WTC11 (cell line): ENCODE data around the gene DEFB132. TPM values are rescaled to one million over a fixed set of nuclear protein-coding genes. Genes with fewer than 3 reads are reported as not detected.
A peak's percentile ranks its signal among the peaks of the same experiment; 100 is the strongest.

ENCODE experiments used
- ATAC-seq: fragments of 200-7000 bp; cut with Tn5 transposase; 2 replicates; pipeline ENCODE4 v1.10.0; 2021; ENCODE audit warnings: mild to moderate bottlenecking, moderate library complexity
- CTCF ChIA-PET: fragments of 300-600 bp; sonication (Branson Sonifier 250); formaldehyde crosslinking; loops from one replicate; lab custom pipeline; 2021; ENCODE audit warnings: antibody characterized with exemption; lab: Charles Lee
- POLR2A ChIA-PET: fragments of 350-600 bp; sonication (Branson Sonifier 250); formaldehyde crosslinking; loops from one replicate; lab custom pipeline; 2021; ENCODE audit warnings: antibody characterized with exemption; lab: Charles Lee
- DNase-seq: peaks from one replicate; pipeline ENCODE4 v3.0.0; 2021; ENCODE audit warnings: low spot score
- H3K27ac Mint-ChIP-seq: 2 replicates; pipeline ENCODE4 v1.8.0; 2021; ENCODE audit warnings: mixed read lengths
- H3K27me3 Mint-ChIP-seq: 2 replicates; pipeline ENCODE4 v1.8.0; 2021; ENCODE audit warnings: low read depth, mild to moderate bottlenecking, moderate library complexity, mixed read lengths
- H3K36me3 Mint-ChIP-seq: 2 replicates; pipeline ENCODE4 v1.8.0; 2021; ENCODE audit warnings: mixed read lengths
- H3K4me1 Mint-ChIP-seq: 2 replicates; pipeline ENCODE4 v1.8.0; 2022; ENCODE audit warnings: mixed read lengths
- H3K4me3 Mint-ChIP-seq: 2 replicates; pipeline ENCODE4 v1.8.0; 2021; ENCODE audit warnings: mild to moderate bottlenecking, moderate library complexity, mixed read lengths
- H3K9me3 Mint-ChIP-seq: 2 replicates; pipeline ENCODE4 v1.8.0; 2021; ENCODE audit warnings: mixed read lengths
- ATF1 ChIP-seq: sonication (generic); formaldehyde crosslinking; IDR thresholded peaks from 2 replicates; pipeline ENCODE4 v1.8.1; 2023; ENCODE audit warnings: mild to moderate bottlenecking, moderate library complexity, missing genetic modification reagents
- FOXJ3 ChIP-seq: sonication (generic); formaldehyde crosslinking; IDR thresholded peaks from 2 replicates; pipeline ENCODE4 v1.9.0; 2021; ENCODE audit warnings: missing genetic modification reagents, mild to moderate bottlenecking, borderline replicate concordance
- GTF2I ChIP-seq: fragments of 250-450 bp; sonication (Bioruptor Pico); conservative IDR thresholded peaks from 2 replicates; pipeline ENCODE4 v1.4.0; 2021; ENCODE audit warnings: mild to moderate bottlenecking
- JAZF1 ChIP-seq: fragments of 250-450 bp; sonication (Bioruptor Pico); IDR thresholded peaks from 2 replicates; pipeline ENCODE4 v1.9.0; 2021; ENCODE audit warnings: moderate library complexity, mild to moderate bottlenecking, inconsistent platforms
- JUN ChIP-seq: sonication (generic); formaldehyde crosslinking; IDR thresholded peaks from 2 replicates; pipeline ENCODE4 v1.8.0; 2023; ENCODE audit warnings: mild to moderate bottlenecking, missing genetic modification reagents
- NFE2L1 ChIP-seq: sonication (generic); formaldehyde crosslinking; IDR thresholded peaks from 2 replicates; pipeline ENCODE4 v1.8.1; 2023; ENCODE audit warnings: missing genetic modification reagents
- NR2C2 ChIP-seq: sonication (generic); formaldehyde crosslinking; IDR thresholded peaks from 2 replicates; pipeline ENCODE4 v1.8.0; 2022; ENCODE audit warnings: mild to moderate bottlenecking, missing genetic modification reagents
- SOX15 ChIP-seq: fragments of 250-450 bp; sonication (Bioruptor Pico); IDR thresholded peaks from 2 replicates; pipeline ENCODE4 v1.9.0; 2021; ENCODE audit warnings: mild to moderate bottlenecking
- ZNF263 ChIP-seq: sonication (generic); formaldehyde crosslinking; IDR thresholded peaks from 2 replicates; pipeline ENCODE4 v1.8.1; 2022; ENCODE audit warnings: low read depth, mild to moderate bottlenecking, moderate library complexity, missing genetic modification reagents
- ZNF423 ChIP-seq: fragments of 250-450 bp; sonication (Bioruptor Pico); IDR thresholded peaks from 2 replicates; pipeline ENCODE4 v2.1.2; 2022; ENCODE audit warnings: mild to moderate bottlenecking, moderate library complexity
- total RNA-seq: library from RNA; stranded (reverse); gene quantifications from 3 replicates; pipeline ENCODE4 v1.2.3, GENCODE V29; 2021
- TF ChIP-seq, protein P1 (sequence below): sonication (generic); formaldehyde crosslinking; IDR thresholded peaks from 2 replicates; pipeline ENCODE4 v1.8.1; 2023; ENCODE audit warnings: mild to moderate bottlenecking, missing genetic modification reagents, moderate library complexity
- TF ChIP-seq, protein P2 (sequence below): sonication (generic); formaldehyde crosslinking; IDR thresholded peaks from 2 replicates; pipeline ENCODE4 v1.8.1; 2022; ENCODE audit warnings: mild to moderate bottlenecking, moderate library complexity, missing genetic modification reagents
- TF ChIP-seq, protein P3 (sequence below): sonication (generic); formaldehyde crosslinking; IDR thresholded peaks from 2 replicates; pipeline ENCODE4 v1.8.0; 2023; ENCODE audit warnings: missing genetic modification reagents
- TF ChIP-seq, protein P4 (sequence below): fragments of 200-600 bp; IDR thresholded peaks from 2 replicates; pipeline ENCODE4 v1.8.0; 2022; ENCODE audit warnings: antibody characterized with exemption
- TF ChIP-seq, protein P5 (sequence below): fragments of 250-450 bp; sonication (Bioruptor Pico); IDR thresholded peaks from 2 replicates; pipeline ENCODE4 v2.1.2; 2022; ENCODE audit warnings: mild to moderate bottlenecking, moderate library complexity
- TF ChIP-seq, protein P6 (sequence below): fragments of 250-450 bp; sonication (Bioruptor Pico); IDR thresholded peaks from 2 replicates; pipeline ENCODE4 v1.9.0; 2021; ENCODE audit warnings: mild to moderate bottlenecking

Gene DEFB132
- total RNA-seq, 1 experiment from 2014 or later: not detected

DNA sequence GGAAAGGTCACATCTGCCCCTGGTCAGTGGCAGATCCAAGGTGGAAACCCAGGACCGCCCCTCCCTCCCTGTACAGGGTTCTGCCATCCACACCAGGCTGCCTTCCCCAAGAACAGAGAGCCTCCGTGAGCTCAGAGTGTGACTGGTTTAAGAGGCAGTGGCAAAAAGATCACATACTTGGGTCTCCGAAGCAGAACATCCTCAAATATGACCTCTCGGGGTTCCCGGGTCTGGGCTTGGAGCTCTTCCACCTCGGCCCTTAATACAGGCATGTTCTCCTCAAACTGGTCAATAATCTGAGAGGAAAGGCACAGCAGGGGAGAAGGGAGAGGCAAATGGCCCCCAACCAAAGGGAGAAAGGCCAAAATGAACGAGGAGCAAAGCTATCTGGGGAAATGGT, 18.3 kb downstream of the DEFB132 start:
- Mint-ChIP-seq H3K27ac (no peak overlapping the region), H3K4me3 (no peak overlapping the region), H3K27me3 (peaks cover 5% of the 10 kb centered on the region), H3K4me1 (peaks cover 13% of the 10 kb centered on the region), H3K9me3 (no peaks in the 10 kb centered on the region), H3K36me3 (peaks cover 55% of the 10 kb centered on the region)
- CTCF ChIA-PET: no interaction called here
- ATAC-seq (no peak), DNase-seq (no peak)
- TF ChIP-seq, protein P1, sequence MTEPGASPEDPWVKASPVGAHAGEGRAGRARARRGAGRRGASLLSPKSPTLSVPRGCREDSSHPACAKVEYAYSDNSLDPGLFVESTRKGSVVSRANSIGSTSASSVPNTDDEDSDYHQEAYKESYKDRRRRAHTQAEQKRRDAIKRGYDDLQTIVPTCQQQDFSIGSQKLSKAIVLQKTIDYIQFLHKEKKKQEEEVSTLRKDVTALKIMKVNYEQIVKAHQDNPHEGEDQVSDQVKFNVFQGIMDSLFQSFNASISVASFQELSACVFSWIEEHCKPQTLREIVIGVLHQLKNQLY (CRISPR knock-in tag): no peak
- TF ChIP-seq JUN (CRISPR knock-in tag) (no peak), GTF2I (CRISPR knock-in tag) (no peak), ZNF263 (CRISPR knock-in tag) (no peak)
- TF ChIP-seq, protein P2, sequence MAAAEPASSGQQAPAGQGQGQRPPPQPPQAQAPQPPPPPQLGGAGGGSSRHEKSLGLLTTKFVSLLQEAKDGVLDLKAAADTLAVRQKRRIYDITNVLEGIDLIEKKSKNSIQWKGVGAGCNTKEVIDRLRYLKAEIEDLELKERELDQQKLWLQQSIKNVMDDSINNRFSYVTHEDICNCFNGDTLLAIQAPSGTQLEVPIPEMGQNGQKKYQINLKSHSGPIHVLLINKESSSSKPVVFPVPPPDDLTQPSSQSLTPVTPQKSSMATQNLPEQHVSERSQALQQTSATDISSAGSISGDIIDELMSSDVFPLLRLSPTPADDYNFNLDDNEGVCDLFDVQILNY (CRISPR knock-in tag): no peak
- TF ChIP-seq, protein P3, sequence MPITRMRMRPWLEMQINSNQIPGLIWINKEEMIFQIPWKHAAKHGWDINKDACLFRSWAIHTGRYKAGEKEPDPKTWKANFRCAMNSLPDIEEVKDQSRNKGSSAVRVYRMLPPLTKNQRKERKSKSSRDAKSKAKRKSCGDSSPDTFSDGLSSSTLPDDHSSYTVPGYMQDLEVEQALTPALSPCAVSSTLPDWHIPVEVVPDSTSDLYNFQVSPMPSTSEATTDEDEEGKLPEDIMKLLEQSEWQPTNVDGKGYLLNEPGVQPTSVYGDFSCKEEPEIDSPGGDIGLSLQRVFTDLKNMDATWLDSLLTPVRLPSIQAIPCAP (CRISPR knock-in tag): no peak
- POLR2A ChIA-PET: interaction anchor here (1.0 kb wide), 1 partner anchor 48 kb away, joined by 3 read pairs; no protein-coding TSS in a partner anchor

DNA sequence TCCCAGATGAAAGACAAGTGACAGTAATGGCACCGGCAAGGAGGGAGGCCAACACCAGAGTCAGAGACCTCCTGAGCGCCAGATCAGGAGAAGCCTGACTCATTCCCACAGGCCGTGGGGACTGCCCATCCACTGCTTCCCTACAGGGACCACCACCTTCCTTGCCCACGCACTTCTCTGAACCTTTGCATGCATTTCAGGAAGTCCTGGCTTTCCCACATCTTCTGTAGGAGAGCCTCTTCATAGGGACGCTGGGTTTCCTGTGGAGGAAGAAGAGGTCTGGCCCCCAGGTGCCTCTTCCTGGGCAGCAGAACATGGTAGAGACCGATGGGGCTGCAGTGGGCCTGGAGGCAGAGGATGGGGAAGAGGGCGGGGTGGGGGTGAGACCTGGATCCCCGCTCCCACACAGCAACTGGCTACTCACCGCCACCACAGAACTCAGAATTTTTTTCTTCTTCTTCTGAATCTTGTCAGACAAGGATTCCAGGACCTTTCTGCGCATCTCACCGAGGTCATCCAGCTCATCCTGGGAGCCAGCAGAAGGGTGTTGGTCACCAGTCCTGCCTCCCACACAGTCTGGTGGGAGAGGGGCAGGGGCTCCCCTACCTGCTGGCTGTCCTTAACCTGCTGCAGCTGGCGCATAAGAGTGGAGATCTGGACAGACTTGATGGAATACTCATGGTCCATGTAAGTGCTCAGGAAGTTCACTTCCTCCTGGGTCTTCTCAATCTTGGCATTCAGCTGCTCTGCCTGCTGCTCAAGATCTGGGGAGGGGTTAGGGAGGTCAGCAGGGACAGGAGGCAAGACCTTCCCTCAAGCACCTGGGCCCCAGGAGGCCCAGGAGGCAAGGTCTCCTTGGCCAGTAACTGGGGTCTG, 19.3 kb downstream of the DEFB132 start:
- H3K9me3 Mint-ChIP-seq: no peaks in the 10 kb centered on the region
- no peak for ATAC-seq
- POLR2A ChIA-PET: no interaction called here
- TF ChIP-seq ATF1 (CRISPR knock-in tag): no peak
- TF ChIP-seq JAZF1: no peak
- TF ChIP-seq NFE2L1 (CRISPR knock-in tag): no peak
- no peak for TF ChIP-seq ZNF423
- peaks cover 60% of the 10 kb centered on the region for H3K36me3 Mint-ChIP-seq
- DNase-seq: no peak
- H3K4me3 Mint-ChIP-seq: no peak overlapping the region
- no peak overlapping the region for H3K27ac Mint-ChIP-seq
- peaks cover 13% of the 10 kb centered on the region for H3K4me1 Mint-ChIP-seq
- peaks cover 14% of the 10 kb centered on the region for H3K27me3 Mint-ChIP-seq
- CTCF ChIA-PET: interaction anchor here (2.5 to 3.3 kb wide), 3 partner anchors 11 to 53 kb away, joined by 9 to 42 read pairs (median 42); partner anchors contain the start of gene SOX12

DNA sequence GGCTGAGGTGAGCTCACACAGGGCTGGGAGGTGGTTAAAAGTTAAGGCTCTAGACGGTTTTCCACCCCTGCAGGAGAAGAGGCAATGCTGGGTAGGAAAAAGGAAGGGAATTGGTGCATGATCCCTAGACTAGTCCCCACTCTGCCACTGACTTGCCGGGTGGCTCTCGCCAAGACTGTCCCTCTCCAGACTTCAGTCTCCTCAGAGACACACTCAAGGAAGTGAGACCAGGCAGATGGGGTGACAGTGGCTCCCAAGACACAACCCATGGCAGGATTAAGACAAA, 19.9 kb downstream of the DEFB132 start:
- ATAC-seq (no peak), DNase-seq (no peak)
- H3K9me3 Mint-ChIP-seq: no peaks in the 10 kb centered on the region
- TF ChIP-seq FOXJ3: no peak
- TF ChIP-seq, protein P4, sequence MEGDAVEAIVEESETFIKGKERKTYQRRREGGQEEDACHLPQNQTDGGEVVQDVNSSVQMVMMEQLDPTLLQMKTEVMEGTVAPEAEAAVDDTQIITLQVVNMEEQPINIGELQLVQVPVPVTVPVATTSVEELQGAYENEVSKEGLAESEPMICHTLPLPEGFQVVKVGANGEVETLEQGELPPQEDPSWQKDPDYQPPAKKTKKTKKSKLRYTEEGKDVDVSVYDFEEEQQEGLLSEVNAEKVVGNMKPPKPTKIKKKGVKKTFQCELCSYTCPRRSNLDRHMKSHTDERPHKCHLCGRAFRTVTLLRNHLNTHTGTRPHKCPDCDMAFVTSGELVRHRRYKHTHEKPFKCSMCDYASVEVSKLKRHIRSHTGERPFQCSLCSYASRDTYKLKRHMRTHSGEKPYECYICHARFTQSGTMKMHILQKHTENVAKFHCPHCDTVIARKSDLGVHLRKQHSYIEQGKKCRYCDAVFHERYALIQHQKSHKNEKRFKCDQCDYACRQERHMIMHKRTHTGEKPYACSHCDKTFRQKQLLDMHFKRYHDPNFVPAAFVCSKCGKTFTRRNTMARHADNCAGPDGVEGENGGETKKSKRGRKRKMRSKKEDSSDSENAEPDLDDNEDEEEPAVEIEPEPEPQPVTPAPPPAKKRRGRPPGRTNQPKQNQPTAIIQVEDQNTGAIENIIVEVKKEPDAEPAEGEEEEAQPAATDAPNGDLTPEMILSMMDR: no peak
- TF ChIP-seq, protein P5, sequence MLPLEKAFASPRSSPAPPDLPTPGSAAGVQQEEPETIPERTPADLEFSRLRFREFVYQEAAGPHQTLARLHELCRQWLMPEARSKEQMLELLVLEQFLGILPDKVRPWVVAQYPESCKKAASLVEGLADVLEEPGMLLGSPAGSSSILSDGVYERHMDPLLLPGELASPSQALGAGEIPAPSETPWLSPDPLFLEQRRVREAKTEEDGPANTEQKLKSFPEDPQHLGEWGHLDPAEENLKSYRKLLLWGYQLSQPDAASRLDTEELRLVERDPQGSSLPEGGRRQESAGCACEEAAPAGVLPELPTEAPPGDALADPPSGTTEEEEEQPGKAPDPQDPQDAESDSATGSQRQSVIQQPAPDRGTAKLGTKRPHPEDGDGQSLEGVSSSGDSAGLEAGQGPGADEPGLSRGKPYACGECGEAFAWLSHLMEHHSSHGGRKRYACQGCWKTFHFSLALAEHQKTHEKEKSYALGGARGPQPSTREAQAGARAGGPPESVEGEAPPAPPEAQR: no peak
- no peak for TF ChIP-seq NR2C2 (CRISPR knock-in tag)
- TF ChIP-seq SOX15 (CRISPR knock-in tag): no peak
- TF ChIP-seq, protein P6, sequence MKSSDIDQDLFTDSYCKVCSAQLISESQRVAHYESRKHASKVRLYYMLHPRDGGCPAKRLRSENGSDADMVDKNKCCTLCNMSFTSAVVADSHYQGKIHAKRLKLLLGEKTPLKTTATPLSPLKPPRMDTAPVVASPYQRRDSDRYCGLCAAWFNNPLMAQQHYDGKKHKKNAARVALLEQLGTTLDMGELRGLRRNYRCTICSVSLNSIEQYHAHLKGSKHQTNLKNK (CRISPR knock-in tag): no peak
- TF ChIP-seq, all 79 proteins: peak for 0
- Mint-ChIP-seq H3K4me3 (peak overlapping the region; percentile 31; the same call in 1 of the 2 replicates), H3K27me3 (peaks cover 20% of the 10 kb centered on the region), H3K4me1 (peaks cover 13% of the 10 kb centered on the region), H3K36me3 (peaks cover 65% of the 10 kb centered on the region), H3K27ac (no peak overlapping the region)
- ChIA-PET CTCF (interaction anchor here (0.8 to 3.3 kb wide), 5 partner anchors 11 to 53 kb away, joined by 3 to 42 read pairs (median 9); partner anchors contain the start of gene SOX12), POLR2A (no interaction called here)
